Measurements from ENCODE around the gene CASKIN2.

Gene CASKIN2

DNA sequence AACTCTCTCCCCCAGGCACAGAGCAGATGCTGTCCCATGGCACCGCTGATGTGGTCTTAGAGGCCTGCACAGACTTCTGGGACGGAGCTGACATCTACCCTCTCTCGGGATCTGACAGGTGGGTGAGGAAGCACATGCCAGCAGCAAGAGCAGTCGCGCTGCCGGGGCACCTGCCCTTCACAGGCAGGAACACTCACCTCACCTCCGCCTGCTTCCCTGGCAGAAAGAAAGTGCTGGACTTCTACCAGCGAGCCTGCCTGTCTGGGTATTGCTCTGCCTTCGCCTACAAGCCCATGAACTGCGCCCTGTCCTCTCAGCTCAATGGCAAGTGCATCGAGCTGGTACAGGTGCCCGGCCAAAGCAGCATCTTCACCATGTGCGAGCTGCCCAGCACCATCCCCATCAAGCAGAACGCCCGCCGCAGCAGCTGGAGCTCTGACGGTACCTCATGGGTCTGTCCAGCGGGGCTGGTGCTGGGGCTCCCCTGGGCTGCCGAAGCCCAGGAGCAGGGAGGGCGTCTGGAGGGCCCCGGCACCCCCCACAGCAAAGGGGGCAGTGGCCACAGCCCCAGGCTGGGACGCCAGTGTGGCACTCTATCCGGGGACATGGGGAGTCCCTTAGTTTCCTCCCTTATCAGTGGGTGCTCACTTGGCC, 21.7 kb downstream of the CASKIN2 start:
- DNase-seq (ENCODE audit: low read depth): no peak
- TF ChIP-seq, protein P1, sequence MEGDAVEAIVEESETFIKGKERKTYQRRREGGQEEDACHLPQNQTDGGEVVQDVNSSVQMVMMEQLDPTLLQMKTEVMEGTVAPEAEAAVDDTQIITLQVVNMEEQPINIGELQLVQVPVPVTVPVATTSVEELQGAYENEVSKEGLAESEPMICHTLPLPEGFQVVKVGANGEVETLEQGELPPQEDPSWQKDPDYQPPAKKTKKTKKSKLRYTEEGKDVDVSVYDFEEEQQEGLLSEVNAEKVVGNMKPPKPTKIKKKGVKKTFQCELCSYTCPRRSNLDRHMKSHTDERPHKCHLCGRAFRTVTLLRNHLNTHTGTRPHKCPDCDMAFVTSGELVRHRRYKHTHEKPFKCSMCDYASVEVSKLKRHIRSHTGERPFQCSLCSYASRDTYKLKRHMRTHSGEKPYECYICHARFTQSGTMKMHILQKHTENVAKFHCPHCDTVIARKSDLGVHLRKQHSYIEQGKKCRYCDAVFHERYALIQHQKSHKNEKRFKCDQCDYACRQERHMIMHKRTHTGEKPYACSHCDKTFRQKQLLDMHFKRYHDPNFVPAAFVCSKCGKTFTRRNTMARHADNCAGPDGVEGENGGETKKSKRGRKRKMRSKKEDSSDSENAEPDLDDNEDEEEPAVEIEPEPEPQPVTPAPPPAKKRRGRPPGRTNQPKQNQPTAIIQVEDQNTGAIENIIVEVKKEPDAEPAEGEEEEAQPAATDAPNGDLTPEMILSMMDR (conservative IDR thresholded peaks at IDR 0.05; ENCODE audit: low read depth, low read length): no peak
- H3K4me3 ChIP-seq (ENCODE audit: low read length): no peak overlapping the region

DNA sequence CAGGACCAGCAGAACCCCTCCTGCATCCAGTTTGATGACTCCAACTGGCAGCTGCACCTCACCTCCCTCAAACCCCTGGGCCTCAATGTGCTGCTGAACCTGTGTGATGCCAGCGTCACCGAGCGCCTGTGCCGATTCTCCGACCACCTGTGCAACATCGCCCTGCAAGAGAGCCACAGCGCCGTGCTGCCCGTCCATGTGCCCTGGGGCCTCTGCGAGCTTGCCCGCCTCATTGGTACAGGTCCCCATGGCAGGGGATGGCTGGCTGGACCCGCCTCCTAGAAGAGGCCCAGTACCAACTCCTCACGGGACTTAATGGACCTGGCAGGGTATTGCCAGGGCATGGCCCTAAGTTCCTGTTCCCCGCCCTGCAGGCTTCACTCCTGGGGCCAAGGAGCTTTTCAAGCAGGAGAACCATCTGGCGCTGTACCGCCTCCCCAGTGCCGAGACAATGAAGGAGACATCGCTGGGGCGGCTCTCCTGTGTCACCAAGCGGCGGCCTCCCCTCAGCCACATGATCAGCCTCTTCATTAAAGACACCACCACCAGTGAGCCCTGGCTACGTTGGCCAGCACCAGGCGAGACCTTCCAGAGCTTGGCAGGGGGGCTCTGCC, 22.7 kb downstream of the CASKIN2 start:
- no peak for DNase-seq (ENCODE audit: low read depth)
- TF ChIP-seq, protein P1 (conservative IDR thresholded peaks at IDR 0.05; ENCODE audit: low read depth, low read length): no peak
- H3K4me3 ChIP-seq (ENCODE audit: low read length): no peak overlapping the region

DNA sequence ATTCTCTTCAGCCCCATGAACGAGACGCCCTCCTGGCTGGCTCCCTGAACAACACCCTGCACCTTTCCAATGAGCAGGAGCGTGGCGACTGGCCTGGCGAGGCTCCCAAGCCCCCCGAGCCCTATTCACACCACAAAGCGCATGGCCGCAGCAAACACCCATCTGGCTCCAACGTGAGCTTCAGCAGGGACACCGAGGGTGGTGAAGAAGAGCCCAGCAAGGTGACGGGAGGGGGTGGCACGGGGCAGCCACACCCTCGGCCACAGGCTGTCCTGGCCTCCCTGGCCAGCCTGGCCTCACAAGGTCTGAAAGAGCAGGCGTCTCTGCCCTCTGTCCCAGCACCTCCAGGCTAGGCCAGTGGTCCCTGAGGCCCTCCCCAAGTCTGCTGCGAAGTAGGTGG, 23.7 kb downstream of the CASKIN2 start:
- DNase-seq (ENCODE audit: low read depth): no peak
- no peak overlapping the region for H3K4me3 ChIP-seq (ENCODE audit: low read length)
- TF ChIP-seq, protein P1 (conservative IDR thresholded peaks at IDR 0.05; ENCODE audit: low read depth, low read length): no peak

DNA sequence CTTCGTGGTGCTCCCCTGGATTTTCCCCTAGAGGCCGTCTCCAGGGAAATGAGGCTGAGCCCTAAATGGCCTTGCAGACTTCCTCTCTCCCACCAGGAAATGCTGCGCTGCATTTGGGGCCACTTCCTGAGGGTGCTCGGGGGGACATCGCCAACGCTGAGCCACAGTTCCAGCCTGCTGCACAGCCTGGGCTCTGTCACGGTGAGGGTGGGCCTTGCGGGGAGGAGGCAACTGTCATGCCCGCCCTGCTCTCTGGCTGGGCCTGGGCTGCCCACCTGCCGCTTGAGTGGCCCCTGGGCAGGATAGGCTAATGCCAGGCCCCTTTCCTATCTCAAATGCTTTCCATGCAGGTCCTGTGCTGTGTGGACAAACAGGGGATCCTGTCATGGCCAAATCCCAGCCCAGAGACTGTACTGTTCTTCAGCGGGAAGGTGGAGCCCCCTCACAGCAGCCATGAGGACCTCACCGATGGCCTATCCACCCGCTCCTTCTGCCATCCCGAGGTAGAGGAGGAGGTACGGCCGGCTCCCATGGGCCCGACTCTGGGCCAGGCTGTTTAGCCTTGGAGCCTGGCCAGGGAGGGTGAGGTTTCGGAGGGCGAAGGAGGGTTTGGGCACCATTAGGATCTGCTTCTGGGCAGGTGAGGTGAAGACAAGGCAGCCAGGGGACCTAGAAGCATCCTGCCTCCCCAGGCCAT, 24.2 kb downstream of the CASKIN2 start:
- TF ChIP-seq, protein P1 (conservative IDR thresholded peaks at IDR 0.05; ENCODE audit: low read depth, low read length): no peak
- DNase-seq (ENCODE audit: low read depth): no peak
- H3K4me3 ChIP-seq (ENCODE audit: low read length): no peak overlapping the region

DNA sequence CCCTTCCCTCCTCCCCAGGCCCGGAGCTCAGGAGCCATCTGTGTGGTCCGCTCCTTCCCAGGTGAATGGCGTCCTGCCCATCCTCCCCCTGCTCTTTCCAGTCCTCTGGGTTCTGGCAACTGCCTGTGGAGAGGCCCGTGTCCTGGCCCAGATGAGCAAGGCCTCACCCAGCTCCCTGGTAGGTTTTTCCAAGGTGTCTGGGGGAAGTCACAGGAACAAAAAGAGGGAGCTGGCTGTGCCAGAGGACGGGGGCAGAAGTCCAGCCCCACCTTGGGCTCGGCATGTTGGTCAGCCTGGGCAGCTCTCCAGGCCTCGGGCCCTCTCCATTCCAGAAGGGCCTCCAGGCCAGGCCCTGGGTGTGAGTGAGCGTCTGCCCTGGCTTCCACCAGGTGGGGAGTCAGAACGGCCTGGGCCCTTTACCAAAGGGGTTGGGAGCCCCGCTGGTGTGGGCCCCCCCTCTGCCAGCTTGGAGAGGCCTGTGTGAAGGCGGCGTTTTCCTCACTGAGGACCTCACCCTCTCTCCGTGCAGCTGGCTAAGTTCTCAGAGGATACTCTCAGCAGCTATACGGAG, 25.1 kb downstream of the CASKIN2 start:
- H3K4me3 ChIP-seq (ENCODE audit: low read length): no peak overlapping the region
- no peak for DNase-seq (ENCODE audit: low read depth)
- TF ChIP-seq, protein P1 (conservative IDR thresholded peaks at IDR 0.05; ENCODE audit: low read depth, low read length): no peak

DNA sequence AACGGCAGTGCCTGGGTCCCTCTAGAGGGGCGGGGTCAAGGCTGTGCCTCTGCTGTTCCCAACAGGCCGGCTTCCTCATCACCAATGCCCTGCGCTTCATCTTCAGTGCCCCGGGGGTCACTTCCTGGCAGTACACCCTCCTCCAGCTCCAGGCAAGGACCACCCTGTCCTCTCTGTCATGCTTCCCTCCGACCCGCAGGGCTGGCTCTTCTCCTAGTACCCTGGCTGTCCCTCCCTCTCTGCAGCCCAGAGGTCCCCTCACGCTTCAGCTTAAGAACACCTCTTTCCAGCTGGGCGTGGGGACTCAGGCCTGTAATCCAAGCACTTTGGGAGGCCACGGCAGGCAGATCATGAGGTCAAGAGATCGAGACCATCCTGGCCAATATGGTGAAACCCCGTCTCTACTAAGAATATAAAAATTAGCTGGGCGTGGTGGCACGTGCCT, 25.8 kb downstream of the CASKIN2 start:
- no peak overlapping the region for H3K4me3 ChIP-seq (ENCODE audit: low read length)
- no peak for DNase-seq (ENCODE audit: low read depth)
- TF ChIP-seq, protein P1 (conservative IDR thresholded peaks at IDR 0.05; ENCODE audit: low read depth, low read length): no peak
